ENCODE data around the gene CBL. TPM values are rescaled to one million over a fixed set of nuclear protein-coding genes. Genes with fewer than 3 reads are reported as not detected.
A peak's percentile ranks its signal among the peaks of the same experiment; 100 is the strongest.

Gene CBL
- total RNA-seq, 1 donor: 9.0 TPM

GRCh38 chr11:119209186-119209585 is 3.0 kb downstream of the CBL start:
- Histone ChIP-seq H3K4me2 (ENCODE audit: insufficient read depth, low read length) (no peak overlapping the region), H3K4me3 (ENCODE audit: insufficient read depth, low read length) (no peak overlapping the region), H4K20me1 (ENCODE audit: insufficient read depth, low read length) (peaks cover 34% of the 10 kb centered on the region)

DNA sequence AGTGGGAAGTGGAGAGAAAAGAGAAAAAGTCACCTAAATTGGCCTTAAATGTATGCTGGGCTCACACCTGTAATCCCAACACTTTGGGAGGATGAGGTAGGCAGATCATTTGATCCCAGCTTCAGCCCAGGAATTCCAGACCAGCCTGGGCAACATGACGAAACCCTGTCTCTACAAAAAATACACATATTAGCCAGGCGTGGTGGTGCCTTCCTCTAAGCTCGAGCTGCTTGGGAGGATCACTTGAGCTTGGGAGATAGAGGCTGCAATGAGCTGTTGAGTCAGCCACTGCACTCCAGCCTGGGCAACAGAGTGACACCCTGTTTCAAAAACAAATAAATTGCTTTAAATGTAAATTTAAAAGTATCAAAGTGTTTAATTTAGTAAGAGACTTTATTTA is 3.9 kb downstream of the CBL start:
- DNase-seq (ENCODE audit: insufficient read length, low spot score, missing footprints): no peak
- Histone ChIP-seq H3K4me3 (ENCODE audit: insufficient read depth, low read length) (no peak overlapping the region), H3K27ac (ENCODE audit: low read depth, low read length) (no peak overlapping the region), H3K27me3 (ENCODE audit: insufficient read depth, low read length) (no peaks in the 10 kb centered on the region), H3K4me1 (ENCODE audit: insufficient read depth, low read length) (peaks cover 13% of the 10 kb centered on the region), H3K4me2 (ENCODE audit: insufficient read depth, low read length) (no peak overlapping the region), H3K79me2 (ENCODE audit: insufficient read depth, low read length) (peaks cover 80% of the 10 kb centered on the region), H3K36me3 (ENCODE audit: insufficient read depth, low read length) (no peaks in the 10 kb centered on the region), H2AFZ (ENCODE audit: low read length) (no peak overlapping the region), H3K9me3 (ENCODE audit: low read depth, low read length) (no peaks in the 10 kb centered on the region), H4K20me1 (ENCODE audit: insufficient read depth, low read length) (peaks cover 34% of the 10 kb centered on the region)
- no peak for TF ChIP-seq CTCF (IDR thresholded peaks at IDR 0.05; ENCODE audit: extremely low read depth, low read depth, low read length)

More at GRCh38 chr11:119209186-119209585, 3.0 kb downstream of the CBL start:
- Histone ChIP-seq H3K79me2 (ENCODE audit: insufficient read depth, low read length) (peaks cover 72% of the 10 kb centered on the region), H3K27me3 (ENCODE audit: insufficient read depth, low read length) (no peaks in the 10 kb centered on the region), H3K36me3 (ENCODE audit: insufficient read depth, low read length) (no peaks in the 10 kb centered on the region), H3K4me1 (ENCODE audit: insufficient read depth, low read length) (peaks cover 14% of the 10 kb centered on the region), H3K9me3 (ENCODE audit: low read depth, low read length) (no peaks in the 10 kb centered on the region), H3K27ac (ENCODE audit: low read depth, low read length) (no peak overlapping the region), H2AFZ (ENCODE audit: low read length) (no peak overlapping the region)
- no peak for DNase-seq (ENCODE audit: insufficient read length, low spot score, missing footprints)
- no peak for TF ChIP-seq CTCF (IDR thresholded peaks at IDR 0.05; ENCODE audit: extremely low read depth, low read depth, low read length)

GRCh38 chr11:119218141-119218878 is 12.2 kb downstream of the CBL start:
- Histone ChIP-seq H3K4me1 (ENCODE audit: insufficient read depth, low read length) (peaks cover 19% of the 10 kb centered on the region), H4K20me1 (ENCODE audit: insufficient read depth, low read length) (peaks cover 40% of the 10 kb centered on the region), H3K27ac (ENCODE audit: low read depth, low read length) (peak overlapping the region; percentile 53), H2AFZ (ENCODE audit: low read length) (no peak overlapping the region), H3K4me3 (ENCODE audit: insufficient read depth, low read length) (no peak overlapping the region), H3K9me3 (ENCODE audit: low read depth, low read length) (no peaks in the 10 kb centered on the region), H3K36me3 (ENCODE audit: insufficient read depth, low read length) (no peaks in the 10 kb centered on the region), H3K79me2 (ENCODE audit: insufficient read depth, low read length) (peaks cover 78% of the 10 kb centered on the region), H3K27me3 (ENCODE audit: insufficient read depth, low read length) (no peaks in the 10 kb centered on the region), H3K4me2 (ENCODE audit: insufficient read depth, low read length) (peak overlapping the region; percentile 28)
- TF ChIP-seq CTCF (IDR thresholded peaks at IDR 0.05; ENCODE audit: extremely low read depth, low read depth, low read length): no peak
- DNase-seq (ENCODE audit: insufficient read length, low spot score, missing footprints): peak; percentile 95

DNA sequence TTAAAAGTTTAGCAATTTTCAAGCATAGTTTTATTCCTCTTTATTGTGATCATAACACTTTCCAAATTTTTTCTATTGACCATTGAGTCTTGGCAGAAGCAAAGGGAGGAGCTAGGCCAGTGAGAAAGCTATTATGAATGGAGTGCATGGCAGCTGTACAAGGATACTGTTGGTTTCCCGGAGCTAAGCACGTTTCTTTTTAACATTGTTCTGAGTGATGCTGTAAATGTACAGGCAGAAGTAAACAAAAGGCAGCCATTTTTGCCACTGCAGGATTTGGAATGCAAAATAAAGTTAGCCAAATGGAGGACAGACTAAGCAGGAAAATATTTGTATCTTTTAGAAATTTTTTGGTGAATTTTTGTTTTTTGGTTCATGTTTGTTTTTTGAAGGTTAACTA is 16.2 kb downstream of the CBL start:
- Histone ChIP-seq H2AFZ (ENCODE audit: low read length) (peak overlapping the region; percentile 37), H3K4me3 (ENCODE audit: insufficient read depth, low read length) (no peak overlapping the region), H3K36me3 (ENCODE audit: insufficient read depth, low read length) (no peaks in the 10 kb centered on the region), H3K4me1 (ENCODE audit: insufficient read depth, low read length) (peaks cover 23% of the 10 kb centered on the region), H3K9me3 (ENCODE audit: low read depth, low read length) (no peaks in the 10 kb centered on the region), H3K27me3 (ENCODE audit: insufficient read depth, low read length) (no peaks in the 10 kb centered on the region), H3K27ac (ENCODE audit: low read depth, low read length) (no peak overlapping the region), H4K20me1 (ENCODE audit: insufficient read depth, low read length) (peaks cover 35% of the 10 kb centered on the region), H3K79me2 (ENCODE audit: insufficient read depth, low read length) (peaks cover 76% of the 10 kb centered on the region), H3K4me2 (ENCODE audit: insufficient read depth, low read length) (no peak overlapping the region)
- no peak for TF ChIP-seq CTCF (IDR thresholded peaks at IDR 0.05; ENCODE audit: extremely low read depth, low read depth, low read length)
- peak; percentile 25 for DNase-seq (ENCODE audit: insufficient read length, low spot score, missing footprints)

Data from osteoblast (primary cell).